Liver (tissue), 9 donors: ENCODE measurements around the gene LRRC8A. TPM values are rescaled to one million over a fixed set of nuclear protein-coding genes. Genes with fewer than 3 reads are reported as not detected.

ENCODE experiments used
- DNase-seq: peaks from one replicate; pipeline ENCODE4 v3.0.0-alpha.2; 2017; ENCODE audit warnings: low spot score
- H3K27ac ChIP-seq, 2 donors: one replicate each; pipeline ENCODE4 v1.7.0; 2013; ENCODE audit warnings: inconsistent platforms in 2 of 2, low read length in 2 of 2, control low read depth in 1 of 2, low read depth in 1 of 2, mild to moderate bottlenecking in 1 of 2
- H3K27me3 ChIP-seq, 4 donors: one replicate each; pipeline versions ENCODE4 v1.6.1 to v1.7.0; 2013; ENCODE audit warnings: low read length in 3 of 4, inconsistent platforms in 1 of 4, mild to moderate bottlenecking in 1 of 4, moderate library complexity in 1 of 4; ENCODE audit not compliant: control insufficient read depth in 4 of 4, insufficient read depth in 4 of 4
- H3K36me3 ChIP-seq, 4 donors: one replicate each; pipeline versions ENCODE4 v1.6.1 to v1.7.0; 2013; ENCODE audit warnings: low read length in 3 of 4, mild to moderate bottlenecking in 3 of 4, low read depth in 1 of 4, moderate library complexity in 1 of 4; ENCODE audit not compliant: control insufficient read depth in 4 of 4, insufficient read depth in 3 of 4
- H3K4me1 ChIP-seq, 4 donors: one replicate each; pipeline versions ENCODE4 v1.6.1 to v1.7.0; 2013; ENCODE audit warnings: low read length in 3 of 4, mild to moderate bottlenecking in 3 of 4, moderate library complexity in 1 of 4; ENCODE audit not compliant: control insufficient read depth in 4 of 4, insufficient read depth in 4 of 4
- H3K4me3 ChIP-seq, 3 donors: one replicate each; pipeline versions ENCODE4 v1.6.1 to v1.7.0; 2013; ENCODE audit warnings: low read length in 3 of 3, control low read depth in 1 of 3, low read depth in 1 of 3, mild to moderate bottlenecking in 1 of 3
- H3K9ac ChIP-seq, 2 donors: one replicate each; pipeline ENCODE4 v1.7.0; 2013; ENCODE audit warnings: low read length in 2 of 2, mild to moderate bottlenecking in 2 of 2, moderate library complexity in 2 of 2, control low read depth in 1 of 2, low read depth in 1 of 2
- H3K9me3 ChIP-seq, 4 donors: one replicate each; pipeline versions ENCODE4 v1.6.1 to v1.7.0; 2013; ENCODE audit warnings: low read length in 3 of 4; ENCODE audit not compliant: control insufficient read depth in 4 of 4
- EGR1 ChIP-seq, 2 donors: IDR thresholded peaks; 2 replicates each; pipeline ENCODE4 v1.6.1; 2016 to 2018; ENCODE audit warnings: antibody characterized with exemption in 2 of 2, low read depth in 2 of 2
- FOXA1 ChIP-seq: IDR thresholded peaks from 2 replicates; pipeline ENCODE4 v1.6.1; 2016; ENCODE audit warnings: antibody characterized with exemption
- FOXA2 ChIP-seq: IDR thresholded peaks from 2 replicates; pipeline ENCODE4 v1.6.1; 2016; ENCODE audit warnings: antibody characterized with exemption
- GABPA ChIP-seq, 2 donors: IDR thresholded peaks in 1 of 2; conservative IDR thresholded peaks in 1 of 2; 2 replicates each; pipeline ENCODE4 v1.6.1; 2016; ENCODE audit warnings: antibody characterized with exemption in 2 of 2, mild to moderate bottlenecking in 1 of 2, moderate library complexity in 1 of 2
- HNF4G ChIP-seq: IDR thresholded peaks from 2 replicates; pipeline ENCODE4 v1.6.1; 2016; ENCODE audit warnings: antibody characterized with exemption
- JUND ChIP-seq, 2 donors: IDR thresholded peaks; 2 replicates each; pipeline ENCODE4 v1.6.1; 2016; ENCODE audit warnings: antibody characterized with exemption in 2 of 2
- MAX ChIP-seq: IDR thresholded peaks from 2 replicates; pipeline ENCODE4 v1.6.1; 2016; ENCODE audit warnings: antibody characterized with exemption
- NR2F2 ChIP-seq: IDR thresholded peaks from 2 replicates; pipeline ENCODE4 v1.6.1; 2016; ENCODE audit warnings: antibody characterized with exemption
- RAD21 ChIP-seq, 2 donors: IDR thresholded peaks; 2 replicates each; pipeline ENCODE4 v1.6.1; 2016; ENCODE audit warnings: antibody characterized with exemption in 2 of 2, mild to moderate bottlenecking in 2 of 2
- TAF1 ChIP-seq: conservative IDR thresholded peaks from 2 replicates; pipeline ENCODE4 v1.6.1; 2016; ENCODE audit warnings: antibody characterized with exemption, mild to moderate bottlenecking
- WGBS: extraction: QIAGEN DNeasy Blood & Tissue Kit; methylation state at CpG from one replicate; pipeline ENCODE4 v1.1.7; 2013; 5-methylcytosine and 5-hydroxymethylcytosine counted together
- polyA plus RNA-seq, 2 donors: library from polyadenylated mRNA; stranded (reverse) in 1 of 2; unstranded in 1 of 2; fragments of 200-250 nt in 1 of 2; fragments of >200 nt in 1 of 2; fragmentation: Nextera tagmentation in 1 of 2; extraction: Ambion mirVana in 1 of 2; gene quantifications; one replicate each; pipeline versions ENCODE4 v1.2.1 to v1.2.3, GENCODE V29; 2013 to 2015
- total RNA-seq, 2 donors: library from RNA; depleted of rRNA; stranded (reverse); fragments of >200 nt; gene quantifications; one replicate each; pipeline ENCODE4 v1.2.3, GENCODE V29; 2014
- TF ChIP-seq, protein P1 (sequence below): IDR thresholded peaks from 2 replicates; pipeline ENCODE4 v1.6.1; 2016; ENCODE audit warnings: antibody characterized with exemption, mild to moderate bottlenecking
- TF ChIP-seq, protein P2 (sequence below): IDR thresholded peaks from 2 replicates; pipeline ENCODE4 v1.6.1; 2016; ENCODE audit warnings: antibody characterized with exemption
- TF ChIP-seq, protein P3 (sequence below): fragments of 150-350 bp; IDR thresholded peaks from 2 replicates; pipeline ENCODE4 v1.5.1; 2017; ENCODE audit warnings: improper control_type of control experiment, low read depth, low read length; ENCODE audit not compliant: missing input control
- donor health status: healthy.
- donor health status: healthy.
- donor health status: healthy.
- donor health status: healthy.
- donor health status: healthy.

Gene LRRC8A
- total and polyA plus RNA-seq, 4 donors, result 14.6 to 22.8 (median 17.9) TPM

- WGBS, result 98% methylated on average over 3 of the region's 3 CpGs
- H3K9me3 ChIP-seq, result no peaks in the 10 kb centered on the region
- H3K27me3 ChIP-seq, result no peaks in the 10 kb centered on the region
- no peak overlapping the region for H3K27ac ChIP-seq
- H3K4me1 ChIP-seq, result peaks cover 9 to 42% (median 25%) of the 10 kb centered on the region in 4 donors
- H3K4me3 ChIP-seq, result no peak overlapping the region
- H3K9ac ChIP-seq, result no peak overlapping the region
- no peak for TF ChIP-seq RAD21 (IDR thresholded peaks at IDR 0.05)
- TF ChIP-seq, protein P1, sequence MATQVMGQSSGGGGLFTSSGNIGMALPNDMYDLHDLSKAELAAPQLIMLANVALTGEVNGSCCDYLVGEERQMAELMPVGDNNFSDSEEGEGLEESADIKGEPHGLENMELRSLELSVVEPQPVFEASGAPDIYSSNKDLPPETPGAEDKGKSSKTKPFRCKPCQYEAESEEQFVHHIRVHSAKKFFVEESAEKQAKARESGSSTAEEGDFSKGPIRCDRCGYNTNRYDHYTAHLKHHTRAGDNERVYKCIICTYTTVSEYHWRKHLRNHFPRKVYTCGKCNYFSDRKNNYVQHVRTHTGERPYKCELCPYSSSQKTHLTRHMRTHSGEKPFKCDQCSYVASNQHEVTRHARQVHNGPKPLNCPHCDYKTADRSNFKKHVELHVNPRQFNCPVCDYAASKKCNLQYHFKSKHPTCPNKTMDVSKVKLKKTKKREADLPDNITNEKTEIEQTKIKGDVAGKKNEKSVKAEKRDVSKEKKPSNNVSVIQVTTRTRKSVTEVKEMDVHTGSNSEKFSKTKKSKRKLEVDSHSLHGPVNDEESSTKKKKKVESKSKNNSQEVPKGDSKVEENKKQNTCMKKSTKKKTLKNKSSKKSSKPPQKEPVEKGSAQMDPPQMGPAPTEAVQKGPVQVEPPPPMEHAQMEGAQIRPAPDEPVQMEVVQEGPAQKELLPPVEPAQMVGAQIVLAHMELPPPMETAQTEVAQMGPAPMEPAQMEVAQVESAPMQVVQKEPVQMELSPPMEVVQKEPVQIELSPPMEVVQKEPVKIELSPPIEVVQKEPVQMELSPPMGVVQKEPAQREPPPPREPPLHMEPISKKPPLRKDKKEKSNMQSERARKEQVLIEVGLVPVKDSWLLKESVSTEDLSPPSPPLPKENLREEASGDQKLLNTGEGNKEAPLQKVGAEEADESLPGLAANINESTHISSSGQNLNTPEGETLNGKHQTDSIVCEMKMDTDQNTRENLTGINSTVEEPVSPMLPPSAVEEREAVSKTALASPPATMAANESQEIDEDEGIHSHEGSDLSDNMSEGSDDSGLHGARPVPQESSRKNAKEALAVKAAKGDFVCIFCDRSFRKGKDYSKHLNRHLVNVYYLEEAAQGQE, result no peak
- TF ChIP-seq FOXA1, result no peak
- TF ChIP-seq, protein P2, sequence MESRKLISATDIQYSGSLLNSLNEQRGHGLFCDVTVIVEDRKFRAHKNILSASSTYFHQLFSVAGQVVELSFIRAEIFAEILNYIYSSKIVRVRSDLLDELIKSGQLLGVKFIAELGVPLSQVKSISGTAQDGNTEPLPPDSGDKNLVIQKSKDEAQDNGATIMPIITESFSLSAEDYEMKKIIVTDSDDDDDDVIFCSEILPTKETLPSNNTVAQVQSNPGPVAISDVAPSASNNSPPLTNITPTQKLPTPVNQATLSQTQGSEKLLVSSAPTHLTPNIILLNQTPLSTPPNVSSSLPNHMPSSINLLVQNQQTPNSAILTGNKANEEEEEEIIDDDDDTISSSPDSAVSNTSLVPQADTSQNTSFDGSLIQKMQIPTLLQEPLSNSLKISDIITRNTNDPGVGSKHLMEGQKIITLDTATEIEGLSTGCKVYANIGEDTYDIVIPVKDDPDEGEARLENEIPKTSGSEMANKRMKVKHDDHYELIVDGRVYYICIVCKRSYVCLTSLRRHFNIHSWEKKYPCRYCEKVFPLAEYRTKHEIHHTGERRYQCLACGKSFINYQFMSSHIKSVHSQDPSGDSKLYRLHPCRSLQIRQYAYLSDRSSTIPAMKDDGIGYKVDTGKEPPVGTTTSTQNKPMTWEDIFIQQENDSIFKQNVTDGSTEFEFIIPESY, result no peak
- no peak for TF ChIP-seq EGR1 (IDR thresholded peaks at IDR 0.05; ENCODE audit: low read depth in 2 of 2)
- TF ChIP-seq, protein P3, sequence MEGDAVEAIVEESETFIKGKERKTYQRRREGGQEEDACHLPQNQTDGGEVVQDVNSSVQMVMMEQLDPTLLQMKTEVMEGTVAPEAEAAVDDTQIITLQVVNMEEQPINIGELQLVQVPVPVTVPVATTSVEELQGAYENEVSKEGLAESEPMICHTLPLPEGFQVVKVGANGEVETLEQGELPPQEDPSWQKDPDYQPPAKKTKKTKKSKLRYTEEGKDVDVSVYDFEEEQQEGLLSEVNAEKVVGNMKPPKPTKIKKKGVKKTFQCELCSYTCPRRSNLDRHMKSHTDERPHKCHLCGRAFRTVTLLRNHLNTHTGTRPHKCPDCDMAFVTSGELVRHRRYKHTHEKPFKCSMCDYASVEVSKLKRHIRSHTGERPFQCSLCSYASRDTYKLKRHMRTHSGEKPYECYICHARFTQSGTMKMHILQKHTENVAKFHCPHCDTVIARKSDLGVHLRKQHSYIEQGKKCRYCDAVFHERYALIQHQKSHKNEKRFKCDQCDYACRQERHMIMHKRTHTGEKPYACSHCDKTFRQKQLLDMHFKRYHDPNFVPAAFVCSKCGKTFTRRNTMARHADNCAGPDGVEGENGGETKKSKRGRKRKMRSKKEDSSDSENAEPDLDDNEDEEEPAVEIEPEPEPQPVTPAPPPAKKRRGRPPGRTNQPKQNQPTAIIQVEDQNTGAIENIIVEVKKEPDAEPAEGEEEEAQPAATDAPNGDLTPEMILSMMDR, result no peak
- no peak for TF ChIP-seq GABPA (IDR thresholded peaks at IDR 0.05 in 1 of 2, conservative IDR thresholded peaks at IDR 0.05 in 1 of 2)
- no peak for TF ChIP-seq JUND (IDR thresholded peaks at IDR 0.05)
- TF ChIP-seq TAF1, result no peak
- TF ChIP-seq HNF4G, result no peak
- TF ChIP-seq FOXA2, result no peak
- TF ChIP-seq MAX, result no peak
- DNase-seq, result no peak
- peaks cover 7 to 28% (median 19%) of the 10 kb centered on the region in 4 donors for H3K36me3 ChIP-seq
Measured at GRCh38 chr9:128887049-128887448, 5.1 kb downstream of the LRRC8A start.

- H3K27me3 ChIP-seq, result no peaks in the 10 kb centered on the region
- H3K4me3 ChIP-seq, result no peak overlapping the region
- peak overlapping the region in 1 of 2 donors; percentile 13 for H3K27ac ChIP-seq
- 68% methylated on average over 9 of the region's 9 CpGs for WGBS
- TF ChIP-seq FOXA1 (no peak), RAD21 (IDR thresholded peaks at IDR 0.05) (peak in 1 of 2 donors; percentile 4), NR2F2 (peak; percentile 83)
- H3K36me3 ChIP-seq, result peaks cover 7 to 28% (median 19%) of the 10 kb centered on the region in 4 donors
- DNase-seq, result no peak
- no peaks in the 10 kb centered on the region for H3K9me3 ChIP-seq
- H3K4me1 ChIP-seq, result peaks cover 13 to 48% (median 27%) of the 10 kb centered on the region in 4 donors
- H3K9ac ChIP-seq, result no peak overlapping the region
Measured at GRCh38 chr9:128887914-128888350, 6.0 kb downstream of the LRRC8A start.
